Activated CD4-positive, alpha-beta T cell treated with anti-CD3 and anti-CD28 coated beads, Interleukin-10, Interleukin-2, amounts not matched to agents 100 ng/mL and 50 ng/mL, durations not matched to agents 16 hours and 8 hours (primary cell): ENCODE data around the gene CAMK2B.

Source experiments
- DNase-seq: peaks from one replicate; pipeline ENCODE4 v3.0.0-alpha.2; 2020

The CAMK2B gene

GRCh38 chr7:44329888-44330287 lies 4.5 kb upstream of the CAMK2B start:
- DNase-seq = no peak

GRCh38 chr7:44329081-44329480 lies 3.7 kb upstream of the CAMK2B start:
- no peak for DNase-seq

GRCh38 chr7:44327981-44328380 lies 2.6 kb upstream of the CAMK2B start:
- DNase-seq = no peak

- no peak for DNase-seq
Observed at GRCh38 chr7:44326261-44327125, 1.1 kb upstream of the CAMK2B start.

- no peak for DNase-seq
Observed at GRCh38 chr7:44325811-44326241, 432 bp upstream of the CAMK2B start.

- no peak for DNase-seq
Observed at GRCh38 chr7:44324481-44325200, 753 bp downstream of the CAMK2B start.

- DNase-seq = no peak
Observed at GRCh38 chr7:44324204-44324480, 1.3 kb downstream of the CAMK2B start.

GRCh38 chr7:44323381-44324203 lies 1.8 kb downstream of the CAMK2B start:
- no peak for DNase-seq

GRCh38 chr7:44322631-44323363 lies 2.6 kb downstream of the CAMK2B start:
- DNase-seq = no peak

- DNase-seq = no peak
Observed at GRCh38 chr7:44321796-44322195, 3.6 kb downstream of the CAMK2B start.

- no peak for DNase-seq
Observed at GRCh38 chr7:44320794-44321371, 4.5 kb downstream of the CAMK2B start.

- DNase-seq = no peak
Observed at GRCh38 chr7:44320141-44320540, 5.3 kb downstream of the CAMK2B start.

GRCh38 chr7:44318332-44318731 lies 7.1 kb downstream of the CAMK2B start:
- DNase-seq = no peak

- no peak for DNase-seq
Observed at GRCh38 chr7:44315301-44315903, 10.0 kb downstream of the CAMK2B start.

- no peak for DNase-seq
Observed at GRCh38 chr7:44313621-44314031, 11.8 kb downstream of the CAMK2B start.

GRCh38 chr7:44313016-44313415 lies 12.4 kb downstream of the CAMK2B start:
- no peak for DNase-seq

- no peak for DNase-seq
Observed at GRCh38 chr7:44311561-44312495, 13.6 kb downstream of the CAMK2B start.

- DNase-seq = no peak
Observed at GRCh38 chr7:44310221-44310848, 15.1 kb downstream of the CAMK2B start.

GRCh38 chr7:44309271-44310091 lies 15.9 kb downstream of the CAMK2B start:
- DNase-seq = peak; percentile 42
